Left ventricle myocardium inferior (tissue), 1 donor: Measurements from ENCODE around the gene TRIM31. TPM values are rescaled to one million over a fixed set of nuclear protein-coding genes. Genes with fewer than 3 reads are reported as not detected.

Experiments
- DNase-seq: peaks from one replicate; pipeline ENCODE4 v3.0.0-alpha.2; 2020
- H3K27ac ChIP-seq: fragments of 200-600 bp; replicated peaks from 2 replicates; pipeline ENCODE4 v1.8.0; 2021
- H3K27me3 ChIP-seq: fragments of 200-600 bp; 2 replicates; pipeline ENCODE4 v1.8.0; 2021; ENCODE audit warnings: low read depth
- H3K36me3 ChIP-seq: fragments of 200-600 bp; 2 replicates; pipeline ENCODE4 v1.8.0; 2021
- H3K4me1 ChIP-seq: fragments of 200-600 bp; 2 replicates; pipeline ENCODE4 v1.8.0; 2021
- H3K4me3 ChIP-seq: fragments of 200-600 bp; 2 replicates; pipeline ENCODE4 v1.8.0; 2021; ENCODE audit warnings: mild to moderate bottlenecking, moderate library complexity
- H3K9me3 ChIP-seq: fragments of 200-600 bp; replicated peaks from 2 replicates; pipeline ENCODE4 v1.8.0; 2021
- CTCF ChIP-seq: fragments of 200-600 bp; IDR thresholded peaks from 2 replicates; pipeline ENCODE4 v1.8.0; 2021; ENCODE audit warnings: antibody characterized with exemption, mild to moderate bottlenecking, borderline replicate concordance
- intact Hi-C: fragments of 100-400 bp; cut with micrococcal nuclease; formaldehyde crosslinking; loops from one replicate; pipeline ENCODE4 v1.11.0; 2022
- total RNA-seq: library from RNA; stranded (reverse); fragmentation: NEBNext Ultra II Directional; extraction: Animal tissue kit (Norgen Biotek cat#: 25700); gene quantifications from one replicate; pipeline ENCODE4 v1.2.1, GENCODE V29; 2021
- donor health status: DM: no; HTN: yes; CAD: no; lungs with severe emphysema.

TRIM31 gene
- total RNA-seq, 1 donor from 2014 or later: not detected

- Histone ChIP-seq H3K9me3 (no peaks in the 10 kb centered on the region), H3K27me3 (peaks cover 37% of the 10 kb centered on the region), H3K36me3 (no peaks in the 10 kb centered on the region), H3K27ac (peak overlapping the region; percentile 30), H3K4me1 (peaks cover 25% of the 10 kb centered on the region), H3K4me3 (no peak overlapping the region)
- no peak for DNase-seq
- no peak for TF ChIP-seq CTCF
- intact Hi-C loops: no loop called here
Measured at GRCh38 chr6:30155520-30156261, 42.8 kb upstream of the TRIM31 start.

GRCh38 chr6:30154709-30155519 lies 42.0 kb upstream of the TRIM31 start:
- Histone ChIP-seq H3K36me3 (no peaks in the 10 kb centered on the region), H3K27me3 (peaks cover 43% of the 10 kb centered on the region), H3K4me3 (no peak overlapping the region), H3K4me1 (peaks cover 25% of the 10 kb centered on the region), H3K9me3 (no peaks in the 10 kb centered on the region), H3K27ac (no peak overlapping the region)
- intact Hi-C loops: no loop called here
- TF ChIP-seq CTCF: no peak
- DNase-seq: no peak

GRCh38 chr6:30154061-30154460 lies 41.2 kb upstream of the TRIM31 start:
- no peak for TF ChIP-seq CTCF
- H3K4me1 ChIP-seq: peaks cover 25% of the 10 kb centered on the region
- intact Hi-C loops: no loop called here

GRCh38 chr6:30152910-30153610 lies 40.2 kb upstream of the TRIM31 start:
- intact Hi-C loops: no loop called here
- Histone ChIP-seq H3K4me1 (peaks cover 25% of the 10 kb centered on the region), H3K27ac (no peak overlapping the region), H3K36me3 (no peaks in the 10 kb centered on the region), H3K27me3 (peaks cover 41% of the 10 kb centered on the region), H3K4me3 (no peak overlapping the region), H3K9me3 (no peaks in the 10 kb centered on the region)
- no peak for TF ChIP-seq CTCF
- no peak for DNase-seq

More at GRCh38 chr6:30154061-30154460, 41.2 kb upstream of the TRIM31 start:
- H3K27me3 ChIP-seq: peaks cover 42% of the 10 kb centered on the region
- H3K27ac ChIP-seq: no peak overlapping the region
- H3K9me3 ChIP-seq: no peaks in the 10 kb centered on the region
- no peak for DNase-seq
- H3K36me3 ChIP-seq: no peaks in the 10 kb centered on the region
- no peak overlapping the region for H3K4me3 ChIP-seq

GRCh38 chr6:30152016-30152673 lies 39.3 kb upstream of the TRIM31 start:
- no peak for DNase-seq
- peaks cover 22% of the 10 kb centered on the region for H3K4me1 ChIP-seq
- intact Hi-C loops: no loop called here
- TF ChIP-seq CTCF: no peak
- H3K27ac ChIP-seq: no peak overlapping the region
- H3K9me3 ChIP-seq: no peaks in the 10 kb centered on the region
- H3K27me3 ChIP-seq: peaks cover 50% of the 10 kb centered on the region
- no peaks in the 10 kb centered on the region for H3K36me3 ChIP-seq
- no peak overlapping the region for H3K4me3 ChIP-seq
